Lower lobe of right lung (tissue), 2 donors: Measurements from ENCODE around the gene PKNOX2. TPM values are rescaled to one million over a fixed set of nuclear protein-coding genes. Genes with fewer than 3 reads are reported as not detected.

Experiments
- ATAC-seq, 2 donors: fragments of 200-7000 bp; cut with Tn5 transposase; one replicate each; pipeline ENCODE4 v1.9.1; 2020 to 2022; ENCODE audit warnings: mild to moderate bottlenecking in 2 of 2, moderate library complexity in 2 of 2
- DNase-seq: peaks from one replicate; pipeline ENCODE4 v3.0.0-alpha.2; 2020
- H3K27ac ChIP-seq: fragments of 200-600 bp; one replicate; pipeline ENCODE4 v1.8.0; 2022
- H3K27me3 ChIP-seq: fragments of 200-600 bp; one replicate; pipeline ENCODE4 v1.8.0; 2022; ENCODE audit warnings: low read depth
- H3K36me3 ChIP-seq: fragments of 200-600 bp; one replicate; pipeline ENCODE4 v1.8.0; 2022; ENCODE audit warnings: mild to moderate bottlenecking
- H3K4me1 ChIP-seq: fragments of 200-600 bp; one replicate; pipeline ENCODE4 v1.8.0; 2022
- H3K4me3 ChIP-seq: fragments of 200-600 bp; one replicate; pipeline ENCODE4 v1.8.0; 2022; ENCODE audit warnings: mild to moderate bottlenecking
- H3K9me3 ChIP-seq: fragments of 200-600 bp; one replicate; pipeline ENCODE4 v1.8.0; 2022
- CTCF ChIP-seq: fragments of 200-600 bp; IDR thresholded peaks from one replicate; pipeline ENCODE4 v1.8.0; 2022; ENCODE audit warnings: antibody characterized with exemption, mild to moderate bottlenecking
- intact Hi-C: fragments of 100-400 bp; cut with DNase I; formaldehyde crosslinking; loops from one replicate; pipeline ENCODE4 v1.11.0; 2022
- total RNA-seq: library from RNA; stranded (reverse); fragmentation: NEBNext Ultra II Directional; extraction: Animal tissue kit (Norgen Biotek cat#: 25700); gene quantifications from one replicate; pipeline ENCODE4 v1.2.1, GENCODE V29; 2021
- donor health status: DM: no; HTN: yes; CAD: no; lungs with severe emphysema.

The PKNOX2 gene
- total RNA-seq, 1 donor from 2014 or later, result 14.4 TPM

- DNase-seq (no peak), ATAC-seq (peak in 1 of 2 donors; percentile 6)
- peaks cover 26% of the 10 kb centered on the region for H3K4me1 ChIP-seq
- peak overlapping the region; percentile 59 for H3K4me3 ChIP-seq
- no peak for TF ChIP-seq CTCF
- no peaks in the 10 kb centered on the region for H3K36me3 ChIP-seq
- intact Hi-C loops, result no loop called here
- H3K27ac ChIP-seq, result peak overlapping the region; percentile 80
- no peaks in the 10 kb centered on the region for H3K9me3 ChIP-seq
- peaks cover 65% of the 10 kb centered on the region for H3K27me3 ChIP-seq
Observed at GRCh38 chr11:125165843-125166763, 1.6 kb downstream of the PKNOX2 start.

DNA sequence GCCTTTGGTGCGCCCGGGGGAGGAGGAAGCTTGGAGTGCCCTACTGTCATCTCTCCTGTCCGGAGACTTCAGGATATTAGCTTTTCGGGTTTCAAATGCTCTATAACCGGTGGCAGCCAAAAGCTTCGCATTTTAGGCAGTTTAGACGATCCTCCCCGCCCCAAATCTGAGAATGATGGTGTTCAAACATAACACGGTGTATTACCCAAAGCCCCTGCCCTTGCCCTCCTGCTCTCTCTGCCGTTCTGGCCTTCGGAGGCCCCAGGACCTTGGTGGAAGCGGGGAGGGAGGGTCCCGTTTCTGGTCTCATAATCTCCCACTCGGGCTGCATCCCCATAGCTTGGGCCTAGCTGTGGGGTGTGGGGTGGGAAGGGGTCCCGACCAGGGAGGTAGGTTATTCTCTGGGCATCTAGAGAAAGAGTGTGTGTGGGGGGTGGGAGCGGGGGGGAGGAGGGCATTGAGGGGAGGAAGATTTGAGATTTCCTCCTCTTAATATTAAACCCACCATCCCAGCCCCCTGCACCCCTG is 2.3 kb downstream of the PKNOX2 start:
- no peak for TF ChIP-seq CTCF
- peak overlapping the region; percentile 80 for H3K27ac ChIP-seq
- DNase-seq, result no peak
- no peak for ATAC-seq
- intact Hi-C loops, result no loop called here
- peaks cover 69% of the 10 kb centered on the region for H3K27me3 ChIP-seq
- H3K9me3 ChIP-seq, result no peaks in the 10 kb centered on the region
- no peaks in the 10 kb centered on the region for H3K36me3 ChIP-seq
- H3K4me3 ChIP-seq, result peak overlapping the region; percentile 59
- peaks cover 26% of the 10 kb centered on the region for H3K4me1 ChIP-seq

GRCh38 chr11:125167292-125167953 is 2.9 kb downstream of the PKNOX2 start:
- Histone ChIP-seq H3K9me3 (no peaks in the 10 kb centered on the region), H3K36me3 (no peaks in the 10 kb centered on the region), H3K27me3 (peaks cover 72% of the 10 kb centered on the region), H3K27ac (peak overlapping the region; percentile 80), H3K4me1 (peaks cover 26% of the 10 kb centered on the region), H3K4me3 (peak overlapping the region; percentile 59)
- no peak for ATAC-seq
- TF ChIP-seq CTCF, result no peak
- DNase-seq, result no peak
- intact Hi-C loops, result no loop called here

DNA sequence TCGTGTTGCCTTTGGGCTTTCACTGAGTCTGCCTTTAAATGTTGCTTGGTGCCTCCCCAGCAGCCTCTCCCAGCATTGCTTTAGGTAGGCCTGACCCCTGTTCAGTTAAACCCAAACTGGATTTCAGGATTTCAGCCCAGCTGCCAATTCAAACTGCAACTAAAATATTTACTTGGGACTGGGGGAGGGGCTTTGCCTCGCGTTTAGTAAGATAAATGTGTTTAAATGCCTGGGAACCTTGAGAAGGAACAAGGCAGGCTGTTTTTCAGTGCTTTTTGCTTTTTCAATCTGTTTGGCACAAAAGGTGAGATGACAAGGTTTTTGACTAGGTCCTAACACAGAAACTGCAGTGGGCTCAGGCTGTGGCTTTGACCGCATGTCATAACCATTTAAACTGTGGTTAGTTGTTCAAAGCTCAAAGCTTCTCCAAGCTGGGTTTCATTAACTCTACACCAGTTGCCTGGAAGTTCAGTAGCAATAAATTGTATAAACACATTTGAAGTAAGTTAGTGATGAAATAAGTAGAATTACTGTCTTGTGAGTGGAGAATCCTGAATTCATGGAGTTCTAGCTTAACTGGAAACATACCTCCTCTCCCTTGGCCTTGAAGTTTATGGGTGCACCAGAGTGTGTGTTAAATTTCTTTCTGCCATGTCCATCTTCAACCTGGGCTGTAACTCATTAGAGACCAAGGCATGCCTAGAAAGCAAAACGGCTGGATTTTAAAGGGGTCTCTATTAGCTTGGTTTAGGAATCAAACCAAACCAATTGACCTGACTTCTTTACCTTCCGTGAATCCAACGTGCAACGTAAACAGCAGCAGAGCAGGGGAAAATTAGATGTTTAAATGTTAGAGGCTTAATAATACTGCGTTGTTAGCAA is 3.6 kb downstream of the PKNOX2 start:
- Histone ChIP-seq H3K4me3 (peak overlapping the region; percentile 59), H3K9me3 (no peaks in the 10 kb centered on the region), H3K36me3 (no peaks in the 10 kb centered on the region), H3K27me3 (peaks cover 71% of the 10 kb centered on the region), H3K27ac (peak overlapping the region; percentile 80), H3K4me1 (peaks cover 26% of the 10 kb centered on the region)
- ATAC-seq (no peak), DNase-seq (no peak)
- intact Hi-C loops, result no loop called here
- TF ChIP-seq CTCF, result no peak

- intact Hi-C loops, result no loop called here
- H3K9me3 ChIP-seq, result no peaks in the 10 kb centered on the region
- TF ChIP-seq CTCF, result no peak
- peak overlapping the region; percentile 56 for H3K27ac ChIP-seq
- H3K4me3 ChIP-seq, result no peak overlapping the region
- DNase-seq, result no peak
- H3K27me3 ChIP-seq, result peaks cover 63% of the 10 kb centered on the region
- H3K4me1 ChIP-seq, result peaks cover 26% of the 10 kb centered on the region
- no peak for ATAC-seq
- no peaks in the 10 kb centered on the region for H3K36me3 ChIP-seq
Observed at GRCh38 chr11:125168918-125169456, 4.4 kb downstream of the PKNOX2 start.
